GM12878 (cell line): ENCODE data around the gene MEF2D. TPM values are rescaled to one million over a fixed set of nuclear protein-coding genes. Genes with fewer than 3 reads are reported as not detected.

Source experiments
- ASH2L ChIP-seq: fragments of 300-600, 200-600 bp; sonication (generic); IDR thresholded peaks from 2 replicates; pipeline ENCODE4 v1.6.1; 2017; ENCODE audit warnings: low read depth, mild to moderate bottlenecking, borderline replicate concordance
- CBFB ChIP-seq: IDR thresholded peaks from 2 replicates; pipeline ENCODE4 v1.6.1; 2016; ENCODE audit warnings: antibody characterized with exemption, low read depth
- EGR1 ChIP-seq, 2 experiments: IDR thresholded peaks; 1 replicate in 1 of 2; 2 replicates in 1 of 2; pipeline ENCODE4 v1.6.1; 2011 to 2012; ENCODE audit warnings: low read depth in 2 of 2, low read length in 2 of 2, borderline replicate concordance in 1 of 2, mild to moderate bottlenecking in 1 of 2, moderate library complexity in 1 of 2
- GATAD2B ChIP-seq: fragments of 450-650 bp; conservative IDR thresholded peaks from 2 replicates; pipeline ENCODE4 v1.6.1; 2017; ENCODE audit warnings: low read depth, mild to moderate bottlenecking, moderate library complexity
- LARP7 ChIP-seq: fragments of 450-650 bp; IDR thresholded peaks from 2 replicates; pipeline ENCODE4 v1.6.1; 2017; ENCODE audit warnings: mild to moderate bottlenecking
- SP1 ChIP-seq: IDR thresholded peaks from one replicate; pipeline ENCODE4 v1.6.1; 2011; ENCODE audit warnings: low read depth, low read length
- SREBF2 ChIP-seq: IDR thresholded peaks from 2 replicates; pipeline ENCODE4 v1.6.1; 2012; ENCODE audit warnings: mild to moderate bottlenecking, low read length
- STAT3 ChIP-seq: IDR thresholded peaks from 2 replicates; pipeline ENCODE4 v1.6.1; 2011; ENCODE audit warnings: low read depth, low read length, improper control_type of control experiment
- polyA plus RNA-seq, 11 experiments: library from polyadenylated mRNA; depleted of rRNA in 4 of 11; unstranded in 6 of 11; stranded (reverse) in 5 of 11; fragments of >200 nt; fragmentation: Nextera tagmentation in 4 of 11; fragmentation: Illumina TruSeq in 1 of 11; extraction: Ambion mirVana in 4 of 11; extraction: Trizol in 1 of 11; gene quantifications; 1 replicate in 1 of 11; 2 replicates in 10 of 11; pipeline versions ENCODE4 v1.2.1 to v1.2.3, GENCODE V29; 2011 to 2016; ENCODE audit warnings: inconsistent platforms in 2 of 11, missing spikeins in 2 of 11, low read depth in 1 of 11
- total RNA-seq, 4 experiments: library from RNA; depleted of rRNA in 3 of 4; stranded (reverse); fragments of >200 nt in 3 of 4; fragmentation: Illumina TruSeq in 1 of 4; extraction: Trizol in 1 of 4; gene quantifications; 2 replicates each; pipeline versions ENCODE4 v1.2.1 to v1.2.3, GENCODE V29; 2013 to 2021
- TF ChIP-seq, protein P1 (sequence below): fragments of 450-650 bp; IDR thresholded peaks from 2 replicates; pipeline ENCODE4 v1.6.1; 2017; ENCODE audit warnings: antibody characterized with exemption, mild to moderate bottlenecking, moderate library complexity
- TF ChIP-seq, protein P2 (sequence below): fragments of 450-650 bp; IDR thresholded peaks from 2 replicates; pipeline ENCODE4 v1.6.1; 2016; ENCODE audit warnings: mild to moderate bottlenecking
- TF ChIP-seq, protein P3 (sequence below): fragments of 450-650 bp; IDR thresholded peaks from 2 replicates; pipeline ENCODE4 v1.6.1; 2016; ENCODE audit warnings: mild to moderate bottlenecking, moderate library complexity, borderline replicate concordance
- TF ChIP-seq, protein P4 (sequence below): IDR thresholded peaks from 2 replicates; pipeline ENCODE4 v1.6.1; 2012; ENCODE audit warnings: low read depth, low read length, improper control_type of control experiment
- TF ChIP-seq, protein P5 (sequence below): fragments of 450-650 bp; IDR thresholded peaks from 2 replicates; pipeline ENCODE4 v1.6.1; 2017; ENCODE audit warnings: mild to moderate bottlenecking, moderate library complexity
- TF ChIP-seq, protein P6 (sequence below): fragments of 450-650 bp; IDR thresholded peaks from 2 replicates; pipeline ENCODE4 v1.6.1; 2017; ENCODE audit warnings: mild to moderate bottlenecking

The MEF2D gene
- total and polyA plus RNA-seq, 10 of the 15 experiments (the other 5 are each of a cell fraction or from before 2014, with no cell fraction given): 0.61 to 53.0 (median 15.2) TPM

DNA sequence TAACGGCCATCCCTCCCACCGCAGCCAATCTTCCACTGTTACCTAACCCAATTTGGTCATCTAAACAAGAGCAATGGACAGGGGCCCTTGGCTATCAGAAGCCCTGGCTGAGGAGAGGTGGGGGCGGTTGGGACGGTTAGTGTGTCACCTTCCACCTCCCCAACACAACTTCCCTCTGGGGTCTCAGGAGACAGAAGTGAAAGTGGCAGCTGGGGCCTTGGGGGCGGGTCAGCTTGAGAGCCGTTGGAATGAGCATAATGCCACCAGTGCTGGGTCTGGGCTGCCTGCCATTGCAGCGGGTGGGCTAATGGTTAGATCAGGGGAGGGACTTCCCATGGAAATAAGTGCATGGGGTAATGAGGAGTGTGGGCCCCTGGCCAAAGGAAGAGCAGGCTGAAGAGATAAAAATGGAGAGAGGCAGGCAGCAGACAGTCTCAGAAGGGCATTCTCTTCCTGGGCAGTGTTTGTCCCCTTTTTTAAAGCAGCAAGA is 7.9 kb downstream of the MEF2D start (continued):
- TF ChIP-seq, protein P1, sequence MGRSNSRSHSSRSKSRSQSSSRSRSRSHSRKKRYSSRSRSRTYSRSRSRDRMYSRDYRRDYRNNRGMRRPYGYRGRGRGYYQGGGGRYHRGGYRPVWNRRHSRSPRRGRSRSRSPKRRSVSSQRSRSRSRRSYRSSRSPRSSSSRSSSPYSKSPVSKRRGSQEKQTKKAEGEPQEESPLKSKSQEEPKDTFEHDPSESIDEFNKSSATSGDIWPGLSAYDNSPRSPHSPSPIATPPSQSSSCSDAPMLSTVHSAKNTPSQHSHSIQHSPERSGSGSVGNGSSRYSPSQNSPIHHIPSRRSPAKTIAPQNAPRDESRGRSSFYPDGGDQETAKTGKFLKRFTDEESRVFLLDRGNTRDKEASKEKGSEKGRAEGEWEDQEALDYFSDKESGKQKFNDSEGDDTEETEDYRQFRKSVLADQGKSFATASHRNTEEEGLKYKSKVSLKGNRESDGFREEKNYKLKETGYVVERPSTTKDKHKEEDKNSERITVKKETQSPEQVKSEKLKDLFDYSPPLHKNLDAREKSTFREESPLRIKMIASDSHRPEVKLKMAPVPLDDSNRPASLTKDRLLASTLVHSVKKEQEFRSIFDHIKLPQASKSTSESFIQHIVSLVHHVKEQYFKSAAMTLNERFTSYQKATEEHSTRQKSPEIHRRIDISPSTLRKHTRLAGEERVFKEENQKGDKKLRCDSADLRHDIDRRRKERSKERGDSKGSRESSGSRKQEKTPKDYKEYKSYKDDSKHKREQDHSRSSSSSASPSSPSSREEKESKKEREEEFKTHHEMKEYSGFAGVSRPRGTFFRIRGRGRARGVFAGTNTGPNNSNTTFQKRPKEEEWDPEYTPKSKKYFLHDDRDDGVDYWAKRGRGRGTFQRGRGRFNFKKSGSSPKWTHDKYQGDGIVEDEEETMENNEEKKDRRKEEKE: no peak
- TF ChIP-seq, protein P2, sequence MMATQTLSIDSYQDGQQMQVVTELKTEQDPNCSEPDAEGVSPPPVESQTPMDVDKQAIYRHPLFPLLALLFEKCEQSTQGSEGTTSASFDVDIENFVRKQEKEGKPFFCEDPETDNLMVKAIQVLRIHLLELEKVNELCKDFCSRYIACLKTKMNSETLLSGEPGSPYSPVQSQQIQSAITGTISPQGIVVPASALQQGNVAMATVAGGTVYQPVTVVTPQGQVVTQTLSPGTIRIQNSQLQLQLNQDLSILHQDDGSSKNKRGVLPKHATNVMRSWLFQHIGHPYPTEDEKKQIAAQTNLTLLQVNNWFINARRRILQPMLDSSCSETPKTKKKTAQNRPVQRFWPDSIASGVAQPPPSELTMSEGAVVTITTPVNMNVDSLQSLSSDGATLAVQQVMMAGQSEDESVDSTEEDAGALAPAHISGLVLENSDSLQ: no peak
- TF ChIP-seq ASH2L: no peak
- peak; percentile 70 for TF ChIP-seq GATAD2B
- TF ChIP-seq, protein P3, sequence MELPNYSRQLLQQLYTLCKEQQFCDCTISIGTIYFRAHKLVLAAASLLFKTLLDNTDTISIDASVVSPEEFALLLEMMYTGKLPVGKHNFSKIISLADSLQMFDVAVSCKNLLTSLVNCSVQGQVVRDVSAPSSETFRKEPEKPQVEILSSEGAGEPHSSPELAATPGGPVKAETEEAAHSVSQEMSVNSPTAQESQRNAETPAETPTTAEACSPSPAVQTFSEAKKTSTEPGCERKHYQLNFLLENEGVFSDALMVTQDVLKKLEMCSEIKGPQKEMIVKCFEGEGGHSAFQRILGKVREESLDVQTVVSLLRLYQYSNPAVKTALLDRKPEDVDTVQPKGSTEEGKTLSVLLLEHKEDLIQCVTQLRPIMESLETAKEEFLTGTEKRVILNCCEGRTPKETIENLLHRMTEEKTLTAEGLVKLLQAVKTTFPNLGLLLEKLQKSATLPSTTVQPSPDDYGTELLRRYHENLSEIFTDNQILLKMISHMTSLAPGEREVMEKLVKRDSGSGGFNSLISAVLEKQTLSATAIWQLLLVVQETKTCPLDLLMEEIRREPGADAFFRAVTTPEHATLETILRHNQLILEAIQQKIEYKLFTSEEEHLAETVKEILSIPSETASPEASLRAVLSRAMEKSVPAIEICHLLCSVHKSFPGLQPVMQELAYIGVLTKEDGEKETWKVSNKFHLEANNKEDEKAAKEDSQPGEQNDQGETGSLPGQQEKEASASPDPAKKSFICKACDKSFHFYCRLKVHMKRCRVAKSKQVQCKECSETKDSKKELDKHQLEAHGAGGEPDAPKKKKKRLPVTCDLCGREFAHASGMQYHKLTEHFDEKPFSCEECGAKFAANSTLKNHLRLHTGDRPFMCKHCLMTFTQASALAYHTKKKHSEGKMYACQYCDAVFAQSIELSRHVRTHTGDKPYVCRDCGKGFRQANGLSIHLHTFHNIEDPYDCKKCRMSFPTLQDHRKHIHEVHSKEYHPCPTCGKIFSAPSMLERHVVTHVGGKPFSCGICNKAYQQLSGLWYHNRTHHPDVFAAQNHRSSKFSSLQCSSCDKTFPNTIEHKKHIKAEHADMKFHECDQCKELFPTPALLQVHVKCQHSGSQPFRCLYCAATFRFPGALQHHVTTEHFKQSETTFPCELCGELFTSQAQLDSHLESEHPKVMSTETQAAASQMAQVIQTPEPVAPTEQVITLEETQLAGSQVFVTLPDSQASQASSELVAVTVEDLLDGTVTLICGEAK: no peak
- TF ChIP-seq, protein P4, sequence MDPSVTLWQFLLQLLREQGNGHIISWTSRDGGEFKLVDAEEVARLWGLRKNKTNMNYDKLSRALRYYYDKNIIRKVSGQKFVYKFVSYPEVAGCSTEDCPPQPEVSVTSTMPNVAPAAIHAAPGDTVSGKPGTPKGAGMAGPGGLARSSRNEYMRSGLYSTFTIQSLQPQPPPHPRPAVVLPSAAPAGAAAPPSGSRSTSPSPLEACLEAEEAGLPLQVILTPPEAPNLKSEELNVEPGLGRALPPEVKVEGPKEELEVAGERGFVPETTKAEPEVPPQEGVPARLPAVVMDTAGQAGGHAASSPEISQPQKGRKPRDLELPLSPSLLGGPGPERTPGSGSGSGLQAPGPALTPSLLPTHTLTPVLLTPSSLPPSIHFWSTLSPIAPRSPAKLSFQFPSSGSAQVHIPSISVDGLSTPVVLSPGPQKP: no peak
- TF ChIP-seq, protein P5, sequence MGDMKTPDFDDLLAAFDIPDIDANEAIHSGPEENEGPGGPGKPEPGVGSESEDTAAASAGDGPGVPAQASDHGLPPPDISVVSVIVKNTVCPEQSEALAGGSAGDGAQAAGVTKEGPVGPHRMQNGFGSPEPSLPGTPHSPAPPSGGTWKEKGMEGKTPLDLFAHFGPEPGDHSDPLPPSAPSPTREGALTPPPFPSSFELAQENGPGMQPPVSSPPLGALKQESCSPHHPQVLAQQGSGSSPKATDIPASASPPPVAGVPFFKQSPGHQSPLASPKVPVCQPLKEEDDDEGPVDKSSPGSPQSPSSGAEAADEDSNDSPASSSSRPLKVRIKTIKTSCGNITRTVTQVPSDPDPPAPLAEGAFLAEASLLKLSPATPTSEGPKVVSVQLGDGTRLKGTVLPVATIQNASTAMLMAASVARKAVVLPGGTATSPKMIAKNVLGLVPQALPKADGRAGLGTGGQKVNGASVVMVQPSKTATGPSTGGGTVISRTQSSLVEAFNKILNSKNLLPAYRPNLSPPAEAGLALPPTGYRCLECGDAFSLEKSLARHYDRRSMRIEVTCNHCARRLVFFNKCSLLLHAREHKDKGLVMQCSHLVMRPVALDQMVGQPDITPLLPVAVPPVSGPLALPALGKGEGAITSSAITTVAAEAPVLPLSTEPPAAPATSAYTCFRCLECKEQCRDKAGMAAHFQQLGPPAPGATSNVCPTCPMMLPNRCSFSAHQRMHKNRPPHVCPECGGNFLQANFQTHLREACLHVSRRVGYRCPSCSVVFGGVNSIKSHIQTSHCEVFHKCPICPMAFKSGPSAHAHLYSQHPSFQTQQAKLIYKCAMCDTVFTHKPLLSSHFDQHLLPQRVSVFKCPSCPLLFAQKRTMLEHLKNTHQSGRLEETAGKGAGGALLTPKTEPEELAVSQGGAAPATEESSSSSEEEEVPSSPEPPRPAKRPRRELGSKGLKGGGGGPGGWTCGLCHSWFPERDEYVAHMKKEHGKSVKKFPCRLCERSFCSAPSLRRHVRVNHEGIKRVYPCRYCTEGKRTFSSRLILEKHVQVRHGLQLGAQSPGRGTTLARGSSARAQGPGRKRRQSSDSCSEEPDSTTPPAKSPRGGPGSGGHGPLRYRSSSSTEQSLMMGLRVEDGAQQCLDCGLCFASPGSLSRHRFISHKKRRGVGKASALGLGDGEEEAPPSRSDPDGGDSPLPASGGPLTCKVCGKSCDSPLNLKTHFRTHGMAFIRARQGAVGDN: no peak
- TF ChIP-seq CBFB: peak; percentile 38; the same call in 1 of the 2 replicates
- TF ChIP-seq SP1: peak; percentile 17
- TF ChIP-seq, protein P6, sequence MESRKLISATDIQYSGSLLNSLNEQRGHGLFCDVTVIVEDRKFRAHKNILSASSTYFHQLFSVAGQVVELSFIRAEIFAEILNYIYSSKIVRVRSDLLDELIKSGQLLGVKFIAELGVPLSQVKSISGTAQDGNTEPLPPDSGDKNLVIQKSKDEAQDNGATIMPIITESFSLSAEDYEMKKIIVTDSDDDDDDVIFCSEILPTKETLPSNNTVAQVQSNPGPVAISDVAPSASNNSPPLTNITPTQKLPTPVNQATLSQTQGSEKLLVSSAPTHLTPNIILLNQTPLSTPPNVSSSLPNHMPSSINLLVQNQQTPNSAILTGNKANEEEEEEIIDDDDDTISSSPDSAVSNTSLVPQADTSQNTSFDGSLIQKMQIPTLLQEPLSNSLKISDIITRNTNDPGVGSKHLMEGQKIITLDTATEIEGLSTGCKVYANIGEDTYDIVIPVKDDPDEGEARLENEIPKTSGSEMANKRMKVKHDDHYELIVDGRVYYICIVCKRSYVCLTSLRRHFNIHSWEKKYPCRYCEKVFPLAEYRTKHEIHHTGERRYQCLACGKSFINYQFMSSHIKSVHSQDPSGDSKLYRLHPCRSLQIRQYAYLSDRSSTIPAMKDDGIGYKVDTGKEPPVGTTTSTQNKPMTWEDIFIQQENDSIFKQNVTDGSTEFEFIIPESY: no peak
- TF ChIP-seq EGR1 (IDR thresholded peaks at IDR 0.05; ENCODE audit: borderline replicate concordance in 1 of 2, low read depth in 2 of 2, low read length in 2 of 2): peak in 1 of 2 experiments; percentile 69; a peak in 1 of 3 replicates
- TF ChIP-seq LARP7: no peak
- TF ChIP-seq SREBF2: no peak
- TF ChIP-seq STAT3: no peak
